ENCODE measurements around the gene CCDC85B. TPM values are rescaled to one million over a fixed set of nuclear protein-coding genes. Genes with fewer than 3 reads are reported as not detected.

The CCDC85B gene
- total RNA-seq, 1 donor from 2014 or later = 26.6 TPM

DNA sequence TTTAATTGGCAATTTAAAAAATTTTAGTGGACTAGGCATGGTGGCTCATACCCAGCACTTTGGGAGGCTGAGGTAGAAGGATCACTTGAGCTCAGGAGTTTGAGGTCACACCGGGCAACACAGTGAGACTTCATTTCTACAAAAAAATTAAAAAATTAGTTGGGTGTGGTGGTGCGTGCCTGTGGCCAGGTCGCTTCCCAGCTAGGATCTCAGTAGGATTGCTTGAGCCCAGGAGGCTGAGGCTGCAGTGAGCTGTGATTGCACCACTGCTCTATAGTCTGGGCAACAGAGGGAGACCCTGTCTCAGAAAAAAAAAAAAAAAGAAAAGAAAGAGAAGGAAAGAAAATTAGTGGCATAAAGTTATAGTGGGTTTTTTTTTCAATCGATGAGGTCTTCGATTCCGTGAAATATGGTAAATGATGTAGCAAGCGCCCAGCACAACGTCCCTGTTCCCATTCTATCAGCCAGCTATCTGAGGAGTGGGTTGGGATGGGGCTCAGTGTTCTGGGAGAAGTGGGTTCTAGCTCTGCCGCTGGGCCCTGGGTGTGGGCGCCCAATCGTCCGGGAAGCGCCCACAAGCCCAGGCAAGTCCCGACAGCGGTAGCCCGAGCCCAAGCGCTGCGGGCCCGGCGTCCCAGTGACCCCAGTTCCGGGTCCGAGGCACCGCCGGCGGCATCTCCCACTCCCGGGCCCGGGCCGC, 8.3 kb downstream of the CCDC85B start:
- Mint-ChIP-seq H3K27me3 (ENCODE audit: low read depth) (no peaks in the 10 kb centered on the region), H3K4me3 (ENCODE audit: unreplicated experiment) (peak overlapping the region; percentile 79), H3K4me1 (ENCODE audit: low read depth) (peaks cover 42% of the 10 kb centered on the region), H3K9me3 (ENCODE audit: low read depth) (no peaks in the 10 kb centered on the region), H3K27ac (ENCODE audit: unreplicated experiment) (peak overlapping the region; percentile 93), H3K36me3 (ENCODE audit: low read depth) (no peaks in the 10 kb centered on the region)
- DNase-seq (ENCODE audit: low spot score) = no peak
- TF ChIP-seq, protein P1, sequence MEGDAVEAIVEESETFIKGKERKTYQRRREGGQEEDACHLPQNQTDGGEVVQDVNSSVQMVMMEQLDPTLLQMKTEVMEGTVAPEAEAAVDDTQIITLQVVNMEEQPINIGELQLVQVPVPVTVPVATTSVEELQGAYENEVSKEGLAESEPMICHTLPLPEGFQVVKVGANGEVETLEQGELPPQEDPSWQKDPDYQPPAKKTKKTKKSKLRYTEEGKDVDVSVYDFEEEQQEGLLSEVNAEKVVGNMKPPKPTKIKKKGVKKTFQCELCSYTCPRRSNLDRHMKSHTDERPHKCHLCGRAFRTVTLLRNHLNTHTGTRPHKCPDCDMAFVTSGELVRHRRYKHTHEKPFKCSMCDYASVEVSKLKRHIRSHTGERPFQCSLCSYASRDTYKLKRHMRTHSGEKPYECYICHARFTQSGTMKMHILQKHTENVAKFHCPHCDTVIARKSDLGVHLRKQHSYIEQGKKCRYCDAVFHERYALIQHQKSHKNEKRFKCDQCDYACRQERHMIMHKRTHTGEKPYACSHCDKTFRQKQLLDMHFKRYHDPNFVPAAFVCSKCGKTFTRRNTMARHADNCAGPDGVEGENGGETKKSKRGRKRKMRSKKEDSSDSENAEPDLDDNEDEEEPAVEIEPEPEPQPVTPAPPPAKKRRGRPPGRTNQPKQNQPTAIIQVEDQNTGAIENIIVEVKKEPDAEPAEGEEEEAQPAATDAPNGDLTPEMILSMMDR (IDR thresholded peaks at IDR 0.05) = no peak

DNA sequence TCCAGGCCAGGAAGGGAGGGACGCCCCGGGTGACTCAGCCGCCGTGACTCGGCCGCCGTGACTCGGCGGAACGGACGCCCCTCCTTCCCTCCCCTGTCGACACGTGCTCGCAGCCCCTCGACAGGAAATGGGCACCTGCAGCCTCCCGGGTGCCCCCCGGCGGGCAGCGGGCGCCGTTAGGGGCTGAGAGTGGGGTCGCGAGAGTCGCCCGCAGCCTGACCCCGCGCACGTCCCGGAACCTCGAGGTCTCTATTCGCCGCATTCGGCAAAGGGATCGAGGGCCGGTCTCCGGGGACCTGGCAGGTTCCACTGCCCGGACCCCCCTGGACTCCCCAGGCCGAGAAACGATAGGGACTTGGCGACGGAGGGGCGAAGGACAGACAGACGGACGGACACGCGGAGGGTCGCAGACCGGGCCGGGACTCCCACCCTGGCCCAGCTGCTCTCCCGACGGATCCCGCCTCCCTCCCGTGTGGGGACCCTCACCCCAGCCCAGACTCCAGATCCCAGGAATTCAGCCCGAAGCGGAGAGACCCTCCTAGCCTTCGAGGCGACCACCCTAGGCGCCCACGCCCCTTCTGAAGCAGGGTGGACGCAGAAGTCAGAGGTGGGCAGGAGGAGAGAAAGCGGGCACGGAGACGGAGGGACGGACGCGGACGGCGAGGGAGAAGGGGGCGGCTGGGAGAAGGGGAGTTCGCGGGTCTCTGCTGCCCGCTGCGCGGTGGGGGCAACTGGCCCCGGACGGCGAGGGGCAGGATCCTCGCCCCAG, 9.1 kb downstream of the CCDC85B start:
- Mint-ChIP-seq H3K9me3 (ENCODE audit: low read depth) (no peaks in the 10 kb centered on the region), H3K27ac (ENCODE audit: unreplicated experiment) (peak overlapping the region; percentile 82), H3K4me1 (ENCODE audit: low read depth) (peaks cover 47% of the 10 kb centered on the region), H3K4me3 (ENCODE audit: unreplicated experiment) (peak overlapping the region; percentile 79), H3K36me3 (ENCODE audit: low read depth) (no peaks in the 10 kb centered on the region), H3K27me3 (ENCODE audit: low read depth) (no peaks in the 10 kb centered on the region)
- TF ChIP-seq, protein P1 (IDR thresholded peaks at IDR 0.05) = peak; percentile 15
- no peak for DNase-seq (ENCODE audit: low spot score)

GRCh38 chr11:65900125-65900898, 9.8 kb downstream of the CCDC85B start, which contains the start of gene FOSL1:
Gene FOSL1 (minus strand): TSS chr11:65900388. CDS start chr11:65900339, 49 bp downstream.
- Mint-ChIP-seq H3K4me1 (ENCODE audit: low read depth) (peaks cover 47% of the 10 kb centered on the region), H3K27ac (ENCODE audit: unreplicated experiment) (peak within 1 kb of the TSS; percentile 82)

DNA sequence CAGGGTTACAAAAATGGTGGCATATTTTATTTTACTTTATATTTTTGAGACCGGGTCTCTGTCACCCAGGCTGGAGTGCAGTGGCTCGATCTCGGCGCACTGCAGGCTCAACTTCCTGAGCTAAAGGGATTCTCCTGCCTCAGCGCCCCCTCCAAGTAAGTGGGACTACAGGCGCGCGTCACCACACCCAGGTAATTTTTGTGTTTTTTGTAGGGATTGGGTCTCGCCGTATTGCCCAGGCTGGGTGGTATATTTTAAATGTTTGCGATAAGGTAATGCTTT, 10.4 kb downstream of the CCDC85B start:
- TF ChIP-seq, protein P1 (IDR thresholded peaks at IDR 0.05) = no peak
- Mint-ChIP-seq H3K4me1 (ENCODE audit: low read depth) (peaks cover 47% of the 10 kb centered on the region), H3K4me3 (ENCODE audit: unreplicated experiment) (peak overlapping the region; percentile 50), H3K36me3 (ENCODE audit: low read depth) (no peaks in the 10 kb centered on the region), H3K27ac (ENCODE audit: unreplicated experiment) (no peak overlapping the region), H3K9me3 (ENCODE audit: low read depth) (no peaks in the 10 kb centered on the region), H3K27me3 (ENCODE audit: low read depth) (no peaks in the 10 kb centered on the region)
- no peak for DNase-seq (ENCODE audit: low spot score)

More at GRCh38 chr11:65900125-65900898, 9.8 kb downstream of the CCDC85B start, which contains the start of gene FOSL1:
- TF ChIP-seq, protein P1 (IDR thresholded peaks at IDR 0.05) = no peak
- no peak for DNase-seq (ENCODE audit: low spot score)
- Mint-ChIP-seq H3K4me3 (ENCODE audit: unreplicated experiment) (peak within 1 kb of the TSS; percentile 79), H3K36me3 (ENCODE audit: low read depth) (no peaks in the 10 kb centered on the region), H3K27me3 (ENCODE audit: low read depth) (no peaks in the 10 kb centered on the region), H3K9me3 (ENCODE audit: low read depth) (no peaks in the 10 kb centered on the region)

- Mint-ChIP-seq H3K4me3 (ENCODE audit: unreplicated experiment) (peak overlapping the region; percentile 25), H3K27ac (ENCODE audit: unreplicated experiment) (peak overlapping the region; percentile 90)
- no peak for DNase-seq (ENCODE audit: low spot score)
These were observed 12.6 kb downstream of the CCDC85B start for GRCh38 chr11:65903068-65903481.

More at GRCh38 chr11:65903068-65903481, 12.6 kb downstream of the CCDC85B start:
- Mint-ChIP-seq H3K36me3 (ENCODE audit: low read depth) (no peaks in the 10 kb centered on the region), H3K27me3 (ENCODE audit: low read depth) (no peaks in the 10 kb centered on the region), H3K9me3 (ENCODE audit: low read depth) (no peaks in the 10 kb centered on the region), H3K4me1 (ENCODE audit: low read depth) (peaks cover 38% of the 10 kb centered on the region)
- TF ChIP-seq, protein P1 (IDR thresholded peaks at IDR 0.05) = no peak
